Ishikawa (cell line): ENCODE results near the gene CMTR1.

ENCODE experiments used
- CEBPB ChIP-seq: IDR thresholded peaks from 2 replicates; pipeline ENCODE4 v1.6.1; 2012
- CREB1 ChIP-seq: IDR thresholded peaks from 2 replicates; pipeline ENCODE4 v1.6.1; 2012; ENCODE audit warnings: low read depth
- EGR1 ChIP-seq: IDR thresholded peaks from 2 replicates; pipeline ENCODE4 v1.6.1; 2012
- EP300 ChIP-seq: IDR thresholded peaks from 2 replicates; pipeline ENCODE4 v1.6.1; 2012; ENCODE audit warnings: borderline replicate concordance
- FOXM1 ChIP-seq: IDR thresholded peaks from 2 replicates; pipeline ENCODE4 v1.6.1; 2012; ENCODE audit warnings: low read depth, borderline replicate concordance
- MAX ChIP-seq: IDR thresholded peaks from 2 replicates; pipeline ENCODE4 v1.6.1; 2012
- NFIC ChIP-seq: IDR thresholded peaks from 2 replicates; pipeline ENCODE4 v1.6.1; 2012
- RAD21 ChIP-seq: IDR thresholded peaks from 2 replicates; pipeline ENCODE4 v1.6.1; 2012; ENCODE audit warnings: low read depth
- REST ChIP-seq: IDR thresholded peaks from 2 replicates; pipeline ENCODE4 v1.6.1; 2012; ENCODE audit warnings: low read depth, mild to moderate bottlenecking
- TAF1 ChIP-seq: IDR thresholded peaks from 2 replicates; pipeline ENCODE4 v1.6.1; 2012; ENCODE audit warnings: low read depth, mild to moderate bottlenecking
- TCF12 ChIP-seq: IDR thresholded peaks from 2 replicates; pipeline ENCODE4 v1.6.1; 2012; ENCODE audit warnings: low read depth
- TEAD4 ChIP-seq: IDR thresholded peaks from 2 replicates; pipeline ENCODE4 v1.6.1; 2012
- YY1 ChIP-seq: IDR thresholded peaks from 2 replicates; pipeline ENCODE4 v1.6.1; 2012; ENCODE audit warnings: low read depth
- ZBTB7A ChIP-seq: IDR thresholded peaks from 2 replicates; pipeline ENCODE4 v1.6.1; 2012; ENCODE audit warnings: low read depth
- TF ChIP-seq, protein P1 (sequence below): IDR thresholded peaks from 2 replicates; pipeline ENCODE4 v1.6.1; 2012

Gene CMTR1

GRCh38 chr6:37492236-37492972 lies 59.4 kb downstream of the CMTR1 start:
- no peak for TF ChIP-seq RAD21
- no peak for TF ChIP-seq NFIC
- no peak for TF ChIP-seq MAX
- no peak for TF ChIP-seq ZBTB7A
- no peak for TF ChIP-seq YY1
- TF ChIP-seq EGR1: no peak
- no peak for TF ChIP-seq CREB1
- TF ChIP-seq CEBPB: no peak
- TF ChIP-seq TCF12: no peak
- no peak for TF ChIP-seq TAF1
- no peak for TF ChIP-seq EP300
- no peak for TF ChIP-seq FOXM1
- TF ChIP-seq, protein P1, sequence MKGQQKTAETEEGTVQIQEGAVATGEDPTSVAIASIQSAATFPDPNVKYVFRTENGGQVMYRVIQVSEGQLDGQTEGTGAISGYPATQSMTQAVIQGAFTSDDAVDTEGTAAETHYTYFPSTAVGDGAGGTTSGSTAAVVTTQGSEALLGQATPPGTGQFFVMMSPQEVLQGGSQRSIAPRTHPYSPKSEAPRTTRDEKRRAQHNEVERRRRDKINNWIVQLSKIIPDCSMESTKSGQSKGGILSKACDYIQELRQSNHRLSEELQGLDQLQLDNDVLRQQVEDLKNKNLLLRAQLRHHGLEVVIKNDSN: no peak
- no peak for TF ChIP-seq TEAD4
- no peak for TF ChIP-seq REST

DNA sequence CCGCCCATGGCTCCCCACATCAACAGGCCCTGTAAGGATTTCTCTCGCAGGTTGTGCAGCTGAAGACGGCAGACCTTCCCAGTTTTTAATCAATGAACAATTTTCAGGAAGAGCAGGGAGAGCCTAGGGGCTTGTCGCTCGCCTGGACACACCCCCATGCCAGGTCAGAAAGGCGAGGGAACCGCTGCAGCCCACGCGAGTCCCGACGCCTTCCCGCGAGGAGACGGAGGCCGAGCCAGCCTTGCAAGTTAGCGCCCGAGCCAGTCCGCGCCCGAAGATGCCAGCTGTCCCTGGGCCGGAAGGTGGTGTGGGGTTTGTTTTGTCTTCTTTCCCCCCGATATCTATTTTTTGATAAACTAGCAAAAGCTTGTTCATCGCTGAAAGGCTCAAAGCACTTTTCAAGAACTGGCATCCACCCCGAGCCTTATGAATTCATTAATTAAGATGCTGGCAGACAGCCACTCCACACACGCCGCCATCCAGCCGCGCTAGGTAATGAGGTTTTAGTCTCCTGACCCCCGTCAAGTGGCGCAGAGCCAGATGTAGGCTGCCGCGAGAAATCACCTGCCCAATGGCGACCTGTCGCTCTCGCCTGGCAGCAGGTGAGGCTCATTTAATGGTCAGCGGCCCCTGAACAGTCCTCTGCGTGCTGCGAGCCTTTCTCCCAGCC lies 60.1 kb downstream of the CMTR1 start:
- TF ChIP-seq, protein P1: no peak
- TF ChIP-seq REST: no peak
- no peak for TF ChIP-seq NFIC
- TF ChIP-seq MAX: no peak
- no peak for TF ChIP-seq TAF1
- no peak for TF ChIP-seq TEAD4
- no peak for TF ChIP-seq EP300
- TF ChIP-seq FOXM1: no peak
- TF ChIP-seq CREB1: no peak
- TF ChIP-seq EGR1: no peak

GRCh38 chr6:37493661-37493995 lies 60.6 kb downstream of the CMTR1 start:
- TF ChIP-seq CREB1 (no peak), TAF1 (no peak), TEAD4 (no peak), FOXM1 (no peak)

GRCh38 chr6:37495244-37495934 lies 62.4 kb downstream of the CMTR1 start:
- no peak for TF ChIP-seq EP300
- no peak for TF ChIP-seq NFIC

DNA sequence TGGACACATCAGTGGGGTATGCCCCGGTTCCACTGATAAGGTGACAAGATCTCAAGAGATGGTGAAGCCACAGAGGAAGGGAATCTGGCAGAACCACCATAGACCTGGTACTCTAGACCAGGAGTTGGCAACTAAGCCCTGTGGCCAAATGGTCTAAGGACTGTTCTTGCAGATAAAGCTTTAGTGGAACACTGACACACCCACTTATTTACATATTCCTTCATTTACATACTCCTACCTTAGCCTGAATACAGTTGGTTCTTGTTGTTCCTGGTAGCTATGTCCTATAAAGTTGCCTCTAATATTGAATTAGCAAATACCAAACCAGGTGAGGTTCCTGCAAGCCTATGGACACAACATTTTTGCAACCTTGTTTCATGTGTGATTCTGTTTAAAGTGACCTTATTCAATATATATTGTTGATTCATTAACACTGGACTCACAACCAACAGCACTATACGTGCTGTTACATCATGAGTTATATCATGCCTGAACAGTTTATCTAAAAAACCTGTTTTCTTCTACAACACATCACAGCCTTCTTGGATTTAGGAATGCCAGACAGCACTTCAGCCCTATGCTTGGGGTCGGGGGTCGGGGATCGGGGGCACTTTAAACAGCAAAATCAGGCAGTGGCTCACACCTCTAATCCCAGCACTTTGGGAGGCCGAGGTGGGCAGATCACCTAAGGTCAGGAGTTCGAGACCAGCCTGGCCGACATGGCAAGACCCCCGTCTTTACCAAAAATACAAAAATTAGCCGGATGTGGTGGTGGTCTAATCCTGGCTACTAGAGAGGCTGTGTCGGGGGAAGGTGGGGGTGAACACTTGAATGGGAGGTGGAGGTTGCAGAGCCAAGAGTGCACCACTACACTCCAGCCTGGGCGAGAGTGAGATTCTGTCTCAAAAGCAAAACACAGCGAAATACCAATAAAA lies 64.2 kb downstream of the CMTR1 start:
- TF ChIP-seq, protein P1: no peak
- no peak for TF ChIP-seq TCF12
- no peak for TF ChIP-seq RAD21
- TF ChIP-seq FOXM1: no peak
- TF ChIP-seq CEBPB: no peak
- TF ChIP-seq TEAD4: no peak
- TF ChIP-seq EGR1: no peak
- no peak for TF ChIP-seq REST
- TF ChIP-seq NFIC: no peak
